CD4-positive, alpha-beta T cell treated with Interleukin-12 subunit alpha and Interleukin-12 subunit beta, for 1 hour (primary cell): Measurements from ENCODE around the gene SLC25A14.
"Not testable (repeated sequence)": the region's sequence is repeated elsewhere in the genome, so short reads cannot be mapped to it uniquely, and the experiment has no call there.

Experiments used
- DNase-seq: peaks from one replicate; pipeline ENCODE4 v3.0.0-alpha.2; 2020

SLC25A14 gene, protein sequence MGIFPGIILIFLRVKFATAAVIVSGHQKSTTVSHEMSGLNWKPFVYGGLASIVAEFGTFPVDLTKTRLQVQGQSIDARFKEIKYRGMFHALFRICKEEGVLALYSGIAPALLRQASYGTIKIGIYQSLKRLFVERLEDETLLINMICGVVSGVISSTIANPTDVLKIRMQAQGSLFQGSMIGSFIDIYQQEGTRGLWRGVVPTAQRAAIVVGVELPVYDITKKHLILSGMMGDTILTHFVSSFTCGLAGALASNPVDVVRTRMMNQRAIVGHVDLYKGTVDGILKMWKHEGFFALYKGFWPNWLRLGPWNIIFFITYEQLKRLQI

DNA sequence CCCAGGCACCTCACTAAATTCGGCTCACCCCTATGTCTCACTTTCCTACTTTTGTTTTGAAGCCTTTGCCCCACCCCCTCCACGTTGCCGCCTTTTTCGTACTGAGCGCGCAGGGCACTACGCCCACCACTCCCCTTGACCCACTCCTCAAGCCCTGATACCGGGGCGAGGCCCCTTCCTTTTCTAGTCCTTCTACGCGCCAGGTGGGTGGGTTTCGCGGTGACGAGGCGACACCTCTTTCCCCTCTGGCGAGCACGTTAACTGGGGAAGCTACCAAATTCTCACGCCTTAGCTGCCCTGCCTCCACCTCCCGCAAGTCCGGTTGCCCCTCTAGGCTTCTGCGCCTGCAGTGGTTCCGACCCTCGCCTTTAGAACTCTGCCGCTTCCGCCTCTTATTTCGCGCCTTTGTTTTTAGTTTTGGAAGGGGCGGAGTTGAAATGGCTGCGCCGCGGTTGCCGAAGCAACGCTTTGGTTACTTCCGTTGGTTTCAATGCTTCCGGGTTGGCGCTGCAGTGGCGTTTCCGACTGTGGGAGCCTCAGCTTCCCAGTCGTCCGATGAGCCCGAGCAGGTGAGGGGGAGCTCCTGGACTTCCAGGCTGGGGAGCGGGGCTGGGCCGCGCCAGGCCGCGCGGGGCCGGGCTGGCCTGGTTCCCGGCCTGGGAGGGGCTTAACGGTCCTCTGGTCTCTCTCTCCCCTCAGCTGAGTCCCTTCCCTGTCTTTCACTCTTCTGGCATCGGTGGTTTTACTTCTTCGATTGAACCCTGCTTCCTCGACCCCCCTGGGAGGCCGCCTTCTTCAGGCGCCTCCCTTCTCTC, at the start of gene SLC25A14:
Gene SLC25A14 (plus strand): TSS at position 512 of the 815 bp plus-strand sequence. CDS start 360 bp downstream, outside the sequence.
- DNase-seq: peak; percentile 76

DNA sequence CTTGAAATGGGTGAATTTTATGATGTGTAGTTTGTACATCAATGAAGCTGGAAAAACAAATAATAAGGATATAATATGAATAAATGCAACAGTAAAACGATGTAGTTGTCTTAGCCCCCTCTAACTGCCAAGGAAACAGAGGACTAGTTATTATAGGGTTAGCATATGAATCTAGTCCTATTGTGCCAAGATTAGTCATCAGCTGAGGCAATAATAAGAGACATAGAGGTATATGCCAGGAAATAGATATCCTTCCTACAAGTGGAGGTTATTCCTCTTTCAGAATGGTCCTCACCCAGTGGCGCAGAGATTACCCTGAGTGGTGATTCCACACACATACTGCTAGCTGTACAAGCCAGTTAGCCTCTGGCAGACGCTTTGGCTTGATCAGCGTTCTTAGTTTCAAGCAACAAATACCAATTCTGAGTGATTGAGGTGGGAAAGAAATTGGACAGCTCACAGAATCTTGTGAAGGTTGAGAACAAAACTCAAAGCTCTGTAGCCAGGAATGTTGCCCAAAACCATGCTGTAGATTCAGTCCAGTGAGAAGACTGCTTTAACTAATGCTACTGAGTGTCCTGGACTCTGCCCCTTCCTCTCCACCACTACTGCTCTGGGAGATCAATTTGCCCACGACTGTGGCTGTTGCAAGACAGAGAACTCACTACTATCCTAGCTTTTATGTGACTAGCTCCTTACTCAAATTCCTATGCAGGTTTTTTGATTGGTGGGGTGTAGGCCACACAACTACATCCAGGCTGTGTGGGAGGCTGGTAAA, 44.0 kb upstream of the SLC25A14 start:
- DNase-seq: no peak

DNA sequence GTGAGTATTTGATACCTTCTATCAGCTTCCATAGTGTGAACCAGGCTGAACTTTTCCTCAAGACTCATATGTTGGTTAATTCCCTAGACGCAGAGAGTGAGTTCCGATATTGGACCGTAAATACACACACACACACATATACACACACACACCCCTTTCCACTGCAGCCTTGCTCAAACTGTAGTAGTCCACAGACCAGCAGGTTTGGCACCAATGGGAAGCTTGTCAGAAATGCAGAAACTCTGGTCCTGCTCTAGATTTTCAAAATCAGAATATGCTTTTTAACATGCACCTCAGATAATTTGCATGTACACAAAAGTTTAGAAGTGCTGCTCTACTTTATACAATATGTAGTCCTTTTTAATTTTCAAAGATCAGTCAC, 43.4 kb upstream of the SLC25A14 start:
- DNase-seq: no peak

DNA sequence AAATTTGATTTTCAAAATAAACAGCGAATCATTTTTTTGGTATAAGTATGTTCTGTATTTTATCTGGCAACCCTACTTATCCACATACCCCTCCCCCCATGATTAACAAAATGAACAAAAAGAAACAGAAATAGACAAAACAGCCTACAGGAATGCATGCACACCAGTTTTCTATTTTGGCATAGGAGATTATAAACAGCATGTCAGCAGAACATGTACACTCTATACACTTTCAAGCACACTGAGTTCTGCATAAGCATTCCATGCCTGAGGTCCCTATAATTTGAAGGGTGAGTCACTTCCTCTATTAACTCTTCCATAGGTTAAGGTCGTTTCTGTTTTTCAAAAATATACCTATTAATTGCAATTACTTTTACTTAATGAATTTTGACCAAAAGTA, 43.0 kb upstream of the SLC25A14 start:
- no peak for DNase-seq

DNA sequence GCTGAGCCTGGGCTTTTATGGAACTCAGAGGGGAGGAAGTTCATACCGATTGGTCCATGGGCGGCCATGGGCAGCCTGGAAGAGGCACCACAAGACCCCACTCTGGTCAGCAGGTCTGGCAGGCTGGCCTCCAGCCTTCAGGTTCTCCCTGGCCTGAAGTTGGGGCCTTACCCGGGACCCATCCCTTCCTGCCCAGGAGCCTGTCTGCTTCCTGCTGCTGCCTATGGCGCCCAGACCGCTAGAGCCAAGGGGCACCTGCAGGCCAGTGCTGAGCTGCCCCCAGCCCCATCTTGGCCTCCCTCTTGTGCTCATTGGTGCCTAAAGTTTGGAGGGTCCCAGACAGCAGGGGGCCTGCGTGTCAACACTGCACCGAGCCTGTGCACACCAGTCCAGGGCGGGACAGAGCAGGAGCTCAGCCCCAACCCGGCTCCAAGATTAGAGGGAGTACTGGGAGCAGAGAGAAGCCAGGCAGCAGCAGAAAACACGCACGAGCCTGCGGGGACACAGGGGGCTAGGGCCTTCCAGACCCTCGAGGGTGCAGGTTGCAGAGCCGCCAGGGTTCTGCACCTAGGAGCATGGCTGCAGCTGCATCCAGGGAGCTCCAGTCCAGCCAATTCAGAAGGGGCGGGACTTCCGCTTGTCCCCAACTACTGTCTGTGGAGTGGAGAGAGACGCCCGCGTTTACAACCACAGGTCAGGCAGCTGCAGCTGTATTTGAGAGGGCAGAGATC, 40.3 kb upstream of the SLC25A14 start:
- DNase-seq: no peak

DNA sequence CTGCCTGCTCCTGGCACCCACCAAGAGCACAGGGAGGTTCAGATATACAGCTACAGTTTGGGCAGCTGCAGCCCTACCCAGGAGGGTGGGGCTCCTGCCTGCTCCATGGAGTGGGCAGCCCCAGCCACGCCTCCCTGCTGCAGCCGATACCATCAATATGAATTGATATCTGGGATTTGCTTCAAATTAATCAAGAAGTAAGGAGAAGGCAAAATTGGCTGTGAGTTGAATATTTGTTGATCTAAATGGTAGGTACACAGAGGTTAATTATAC, 39.8 kb upstream of the SLC25A14 start:
- DNase-seq: no peak

DNA sequence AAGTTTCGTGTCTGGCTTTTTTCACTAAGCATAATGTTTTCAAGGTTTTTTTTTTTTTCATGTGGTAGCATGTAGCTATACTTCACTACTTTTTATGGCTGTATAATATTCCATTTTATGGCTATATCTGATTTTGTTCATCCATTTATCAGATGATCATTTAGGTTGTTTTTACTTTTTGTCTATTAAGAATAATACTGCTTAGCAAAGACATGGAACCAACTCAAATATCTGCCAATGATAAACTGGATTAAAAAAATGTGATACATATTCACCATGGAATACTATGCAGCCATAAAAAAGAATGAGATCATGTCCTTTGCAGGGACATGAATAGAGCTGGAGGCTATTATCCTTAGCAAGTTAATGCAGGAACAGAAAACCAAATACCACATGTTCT, 38.3 kb upstream of the SLC25A14 start:
- DNase-seq: no peak

DNA sequence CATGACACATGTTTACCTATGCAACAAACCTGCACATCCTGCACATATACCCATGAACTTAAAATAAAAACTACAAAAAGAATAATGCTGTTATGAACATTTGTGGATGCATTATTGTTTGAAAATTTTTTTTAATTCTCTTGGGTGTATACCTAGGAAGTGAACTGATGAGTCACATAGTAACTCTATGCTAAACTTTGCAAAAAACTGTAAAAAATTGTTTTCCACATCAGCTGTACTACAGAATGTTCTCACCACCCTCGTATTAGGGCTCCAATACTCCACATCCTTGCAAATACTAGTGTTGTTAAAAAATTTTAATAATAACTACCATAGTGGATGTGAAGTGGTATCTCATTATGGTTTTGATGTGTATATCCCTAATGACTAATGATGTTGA, 37.7 kb upstream of the SLC25A14 start:
- DNase-seq: no peak

DNA sequence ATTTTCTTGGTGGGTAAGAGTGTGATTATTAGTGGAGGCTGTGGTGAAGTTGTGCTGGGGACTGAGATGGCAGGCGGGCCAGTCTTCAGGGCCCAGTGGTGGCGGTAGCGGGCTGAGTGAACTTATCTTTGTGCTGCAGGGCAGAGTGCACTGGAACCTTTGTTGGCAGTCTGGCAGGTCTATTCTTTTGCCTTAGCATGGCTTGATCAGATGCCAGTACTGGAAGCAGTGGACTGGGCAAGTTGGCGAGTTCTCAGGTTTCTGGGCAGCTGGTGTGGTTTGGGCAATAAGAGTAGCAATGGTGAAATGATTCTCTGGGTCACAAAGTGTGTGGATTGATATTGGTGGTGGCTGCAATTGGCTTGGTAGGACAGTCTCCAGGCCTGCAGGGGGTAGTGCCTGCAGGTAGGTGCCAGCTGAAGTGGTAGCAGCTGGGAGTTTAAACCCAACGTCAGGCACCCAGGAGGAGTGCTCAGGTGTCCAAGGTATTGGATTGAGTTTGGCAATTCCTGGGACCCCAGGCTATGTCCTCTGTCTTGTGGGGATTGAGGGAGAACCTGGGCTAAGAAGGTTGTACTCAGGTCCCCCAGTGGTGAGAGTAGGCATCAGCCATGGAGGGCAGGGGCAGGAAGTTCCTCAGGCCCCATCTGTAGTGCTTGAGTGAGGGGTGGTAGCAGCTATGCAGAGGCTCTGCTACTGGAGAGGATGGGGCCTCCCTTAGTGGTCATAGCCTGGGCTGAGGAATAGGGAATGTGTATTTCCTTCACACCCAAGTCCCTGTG, 34.9 kb upstream of the SLC25A14 start:
- DNase-seq: no peak

DNA sequence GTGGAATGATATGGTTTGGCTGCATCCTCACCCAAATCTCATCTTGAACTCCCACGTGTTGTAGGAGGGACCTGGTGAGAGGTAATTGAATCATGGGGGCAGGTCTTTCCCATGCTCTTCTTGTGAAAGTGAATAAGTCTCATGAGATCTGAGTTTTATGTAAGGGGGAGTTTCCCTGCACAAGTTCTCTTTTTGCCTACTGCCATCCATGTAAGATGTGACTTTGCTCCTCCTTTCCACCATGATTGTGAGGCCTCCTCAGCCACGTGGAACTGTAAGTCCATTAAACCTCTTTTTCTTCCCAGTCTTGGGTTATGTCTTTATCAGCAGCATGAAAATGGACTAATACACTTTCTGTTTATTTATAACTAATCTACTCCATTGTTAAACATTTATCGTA, 19.8 kb upstream of the SLC25A14 start:
- not testable (repeated sequence) for DNase-seq

DNA sequence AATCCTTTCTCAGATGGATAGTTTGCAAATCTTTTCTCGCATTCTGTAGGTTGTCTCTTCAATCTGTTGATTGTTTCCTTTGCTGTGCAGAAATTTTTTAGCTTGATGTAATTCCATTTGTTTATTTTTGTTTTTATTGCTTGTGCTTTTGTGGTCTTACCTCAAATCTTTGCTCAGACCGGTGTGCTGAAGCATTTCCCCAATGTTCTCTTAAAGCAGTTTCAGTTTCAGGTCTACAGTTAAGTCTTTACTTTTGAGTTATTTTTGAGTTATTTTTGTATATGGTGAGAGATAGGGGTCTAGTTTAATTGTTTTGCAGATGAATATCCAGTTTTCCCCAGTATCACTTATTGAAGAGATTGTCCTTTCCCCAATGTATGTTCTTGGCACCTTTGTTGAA, 18.2 kb upstream of the SLC25A14 start:
- DNase-seq: no peak

DNA sequence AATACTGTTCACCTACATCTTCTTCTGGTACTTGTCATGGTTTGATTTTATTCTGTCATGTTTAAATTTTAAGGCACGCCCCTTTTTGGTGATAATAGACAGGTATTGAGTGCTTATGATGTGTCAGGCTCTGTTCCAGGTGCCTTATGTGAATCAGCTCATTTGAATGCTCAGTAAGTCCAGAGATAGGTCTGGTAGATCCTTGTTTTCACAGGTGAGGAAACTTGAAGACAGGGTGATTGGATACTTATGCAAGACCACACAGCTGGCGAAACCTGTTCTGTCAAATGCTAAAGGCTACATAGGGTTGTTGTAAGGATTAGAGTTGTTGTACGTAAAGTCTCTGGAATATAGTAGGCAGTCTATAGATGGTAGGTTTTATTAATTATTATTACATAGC, 9.6 kb upstream of the SLC25A14 start:
- no peak for DNase-seq

DNA sequence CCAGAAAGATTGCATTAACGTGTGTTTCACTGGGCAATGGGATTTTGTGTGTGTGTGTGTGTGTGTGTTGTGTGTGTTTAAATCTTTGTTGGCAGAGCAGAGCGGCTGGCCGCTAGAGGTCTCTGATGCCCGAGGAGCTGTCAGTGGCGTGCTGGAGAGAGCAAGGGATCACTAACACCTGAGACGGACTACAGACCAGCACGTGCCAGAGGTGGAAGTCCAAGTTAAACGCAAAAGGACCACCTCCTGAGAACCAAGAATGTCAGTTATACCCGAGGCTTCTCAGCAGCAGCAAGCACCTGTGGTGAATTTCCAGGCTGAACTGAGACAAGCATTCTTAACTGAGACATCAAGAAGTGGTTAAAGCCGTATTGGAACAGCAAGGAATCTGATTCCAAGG, 9.0 kb upstream of the SLC25A14 start:
- peak; percentile 40 for DNase-seq

DNA sequence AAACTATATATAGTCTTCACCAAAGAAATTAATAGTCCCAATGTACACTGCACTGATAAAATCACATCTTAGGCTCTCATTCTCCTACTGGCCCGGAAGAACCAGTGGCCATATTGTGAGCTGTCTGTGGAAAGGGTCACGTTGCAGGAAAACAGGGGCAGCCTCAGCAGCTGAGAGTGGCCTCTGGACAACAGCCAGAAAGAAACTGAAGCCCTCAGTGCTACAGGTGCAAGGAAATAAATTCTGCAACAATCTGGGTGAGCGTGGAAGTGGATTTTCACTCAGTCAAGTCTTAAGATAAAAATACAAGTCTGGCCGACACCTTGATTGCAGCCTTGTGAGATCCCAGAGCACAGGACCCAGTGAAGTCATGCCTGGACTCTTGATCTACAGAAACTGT, 3.2 kb upstream of the SLC25A14 start:
- DNase-seq: no peak

DNA sequence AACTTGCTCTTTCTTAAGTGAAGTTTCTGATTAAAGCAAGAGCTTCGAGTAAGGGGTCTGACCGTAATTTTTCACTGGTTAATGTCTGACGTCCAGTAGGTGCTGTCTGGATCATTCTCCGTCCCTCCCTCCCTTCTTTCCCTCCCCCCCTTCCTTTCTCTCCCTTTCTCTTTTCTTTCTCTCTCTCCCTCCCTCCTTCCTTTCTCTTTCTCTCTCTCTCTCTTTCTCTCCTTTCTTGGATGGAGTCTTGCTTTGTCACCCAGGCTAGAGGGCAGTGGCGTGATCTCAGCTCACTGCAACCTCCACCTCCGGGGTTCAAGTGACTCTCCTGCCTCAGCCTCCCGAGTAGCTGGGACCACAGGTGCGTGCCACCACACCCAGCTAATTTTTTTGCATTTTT, 850 bp upstream of the SLC25A14 start:
- DNase-seq: not testable (repeated sequence)

DNA sequence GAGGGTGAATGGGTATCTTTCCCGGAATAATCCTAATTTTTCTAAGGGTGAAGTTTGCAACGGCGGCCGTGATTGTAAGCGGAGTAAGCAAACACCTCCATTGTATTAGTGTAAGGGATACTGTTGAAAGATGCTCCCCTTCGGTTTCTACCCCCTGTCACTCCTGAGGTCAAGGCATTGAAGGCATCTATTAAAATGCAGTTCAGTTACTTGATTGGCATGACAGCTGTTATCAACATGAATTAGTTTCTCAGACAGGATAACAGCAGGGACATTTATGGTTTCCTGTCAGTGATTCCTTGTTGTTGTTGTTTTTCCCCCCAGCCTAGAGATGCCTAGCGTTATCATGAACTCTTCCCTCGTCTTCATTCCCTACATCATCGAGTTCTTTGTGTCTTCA, 552 bp downstream of the SLC25A14 start:
- DNase-seq: no peak

DNA sequence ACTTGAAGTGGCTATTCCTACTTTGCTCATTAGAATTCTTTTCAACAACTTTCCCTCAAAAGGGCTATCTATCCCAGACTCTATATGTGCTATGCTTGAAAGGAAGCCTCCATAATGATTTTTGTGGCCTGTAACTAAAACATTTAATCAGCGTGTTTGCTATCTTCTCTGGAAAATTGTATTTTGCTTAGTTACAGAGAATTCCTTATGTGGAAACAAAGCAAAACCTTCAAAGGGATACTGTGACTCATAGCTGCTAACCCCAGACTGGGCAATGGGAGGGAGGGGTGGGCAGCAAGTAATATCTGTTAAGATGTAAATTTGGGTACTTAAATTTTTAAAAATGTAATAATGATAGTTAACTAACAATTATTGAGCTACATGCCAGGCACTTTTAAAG, 3.7 kb downstream of the SLC25A14 start:
- no peak for DNase-seq

DNA sequence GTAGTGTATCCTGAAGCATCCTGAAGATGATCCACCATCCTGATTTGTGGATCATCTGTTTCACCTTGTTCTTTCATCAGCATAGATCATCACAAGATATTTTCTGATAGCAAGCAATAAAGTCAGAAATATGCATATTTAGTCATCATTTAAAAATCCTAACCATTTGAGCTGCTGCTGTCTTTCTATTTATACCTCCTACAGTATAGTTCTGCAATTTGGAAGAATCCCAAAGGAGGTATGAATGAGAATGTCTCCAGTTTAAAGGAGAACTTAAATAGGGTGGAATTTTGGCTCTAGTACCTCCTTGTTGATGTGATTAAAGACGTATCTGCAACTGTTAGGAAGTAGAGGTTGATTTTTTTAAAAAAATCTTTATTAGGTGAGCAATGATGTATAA, 7.6 kb downstream of the SLC25A14 start:
- no peak for DNase-seq

DNA sequence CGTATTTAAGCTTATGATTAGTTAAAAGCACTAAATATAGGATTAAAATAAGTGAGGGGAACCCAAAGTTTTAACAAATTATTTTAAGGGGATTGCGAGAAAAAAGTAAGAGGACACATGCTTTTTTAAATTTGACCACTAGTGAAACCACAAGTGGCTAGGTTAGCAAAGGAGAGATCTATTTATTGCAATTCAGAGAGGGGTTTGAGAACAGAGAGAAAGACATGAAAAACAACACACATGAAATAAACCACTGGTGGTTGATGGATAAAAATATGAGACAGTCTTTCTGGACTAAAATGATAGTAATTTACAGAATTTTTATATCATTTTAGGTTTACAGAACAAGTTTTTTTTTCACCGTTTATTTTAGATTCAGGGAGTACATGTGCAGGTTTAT, 11.8 kb downstream of the SLC25A14 start:
- DNase-seq: no peak

DNA sequence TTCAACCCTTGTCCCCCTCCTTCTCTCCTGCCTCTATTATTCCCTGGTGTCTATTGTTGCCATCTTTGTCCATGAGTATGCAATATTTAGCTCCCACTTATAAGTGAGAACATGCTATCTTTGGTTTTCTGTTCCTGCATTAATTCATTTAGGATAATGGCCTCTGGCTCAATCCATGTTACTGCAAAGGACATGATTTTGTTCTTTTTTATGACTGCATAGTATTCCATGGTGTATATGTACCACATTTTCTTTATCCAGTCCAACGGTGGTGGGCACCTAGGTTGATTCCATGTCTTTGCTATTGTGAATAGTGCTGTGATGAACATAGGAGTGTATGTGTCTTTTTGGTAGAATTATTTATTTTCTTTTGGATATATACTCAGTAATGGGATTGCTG, 12.3 kb downstream of the SLC25A14 start:
- DNase-seq: not testable (repeated sequence)

DNA sequence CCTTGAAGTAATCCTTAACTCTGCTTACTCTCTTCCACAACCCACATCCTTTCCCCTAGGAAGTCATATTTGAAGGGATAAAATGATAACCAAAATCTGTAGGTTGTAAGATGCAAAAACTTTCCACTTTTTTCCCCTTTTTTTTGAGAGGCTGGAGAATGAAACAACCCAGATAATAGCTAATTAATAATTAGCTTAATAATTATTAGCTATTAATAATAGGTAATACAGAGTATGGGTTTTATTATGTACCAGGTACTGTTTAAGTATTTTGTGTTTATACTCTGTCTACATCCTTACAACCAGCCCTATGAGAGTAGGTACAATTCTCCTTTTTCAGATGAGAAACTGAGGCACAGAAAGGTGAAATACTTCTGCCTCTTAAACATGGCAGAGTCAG, 36.4 kb downstream of the SLC25A14 start:
- no peak for DNase-seq

DNA sequence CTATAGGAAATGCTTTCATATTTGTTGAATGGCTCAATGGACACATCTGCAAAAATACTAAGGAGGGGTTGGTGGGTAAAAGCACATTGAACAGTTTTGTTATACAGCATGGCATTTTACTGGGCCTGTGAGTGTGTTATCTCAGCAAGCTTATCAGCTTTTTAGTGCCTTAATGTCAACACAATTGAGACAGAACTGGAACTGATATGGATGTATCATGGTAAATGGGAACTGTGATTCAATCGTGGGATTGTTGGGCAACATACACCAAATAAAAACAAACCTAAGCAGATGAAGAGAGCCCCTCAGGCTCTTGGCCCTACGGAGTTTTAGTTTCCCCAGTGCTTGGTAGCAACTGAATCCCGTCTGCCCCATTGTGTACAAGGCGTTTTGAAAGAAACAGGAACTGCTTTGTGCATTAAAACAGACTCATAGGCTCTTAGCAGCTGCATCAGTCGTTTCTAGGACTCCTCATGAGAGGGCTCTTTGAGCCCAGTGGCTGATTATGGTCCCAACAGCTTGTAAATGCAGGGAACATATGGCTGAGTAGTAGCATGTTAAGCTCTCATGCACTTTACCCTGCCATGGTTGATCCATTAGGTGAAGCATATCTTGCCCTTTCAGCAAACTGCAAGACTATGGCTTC, 38.4 kb downstream of the SLC25A14 start:
- DNase-seq: no peak
